GM10248 (cell line): ENCODE results near the gene CH25H.
"Not testable (repeated sequence)": the region's sequence is repeated elsewhere in the genome, so short reads cannot be mapped to it uniquely, and the experiment has no call there.

Experiments
- CTCF ChIA-PET: fragments of 300-600 bp; sonication (Branson Sonifier 250); formaldehyde crosslinking; extraction: SDS; loops from one replicate; lab custom pipeline; 2021; ENCODE audit warnings: antibody characterized with exemption; lab: Yijun Ruan, JAX
- POLR2A ChIA-PET: fragments of 350-650 bp; sonication (Branson Sonifier 250); formaldehyde crosslinking; extraction: SDS; loops from one replicate; lab custom pipeline; 2020; ENCODE audit warnings: antibody characterized with exemption; lab: Yijun Ruan, JAX
- DNase-seq: peaks from one replicate; pipeline ENCODE4 v3.0.0; 2012; ENCODE audit errors: extremely low spot score
- CTCF ChIP-seq: IDR thresholded peaks from 2 replicates; pipeline ENCODE4 v1.5.1; 2012; ENCODE audit warnings: mild to moderate bottlenecking, low read depth; ENCODE audit errors: extremely low read depth, missing control alignments, control extremely low read depth

Gene CH25H

DNA sequence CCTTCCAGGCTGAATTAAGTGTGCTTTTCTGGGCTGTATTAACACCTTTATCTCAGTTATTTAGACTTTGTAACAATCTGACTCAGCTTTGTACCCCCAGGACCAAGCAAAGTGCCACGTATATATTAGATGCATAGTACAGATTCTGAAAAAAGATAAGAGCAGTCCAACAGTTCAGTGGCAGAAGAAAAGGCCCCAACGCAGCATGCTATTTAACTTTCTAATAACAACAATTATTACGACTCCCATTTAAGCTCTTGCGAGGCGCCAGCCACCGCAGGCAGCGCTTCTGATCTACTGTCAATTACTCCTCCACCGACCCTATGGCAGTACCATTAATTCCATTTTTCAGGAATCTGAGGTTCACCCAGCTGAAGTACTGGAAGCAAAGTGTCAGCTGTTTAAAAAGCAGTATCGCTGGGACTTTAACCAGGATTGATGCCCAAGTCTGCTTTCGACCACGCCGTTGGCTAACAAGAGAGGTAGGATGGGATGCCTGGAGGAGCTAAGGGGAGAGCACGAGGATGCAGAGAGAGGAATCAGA lies 43.8 kb upstream of the CH25H start:
- DNase-seq = no peak
- POLR2A ChIA-PET = no interaction called here
- CTCF ChIA-PET = interaction anchor here (1.2 to 2.3 kb wide), 7 partner anchors 11 to 318 kb away, joined by 3 to 10 read pairs (median 6); no protein-coding TSS in a partner anchor

GRCh38 chr10:89248990-89249389 lies 41.9 kb upstream of the CH25H start:
- ChIA-PET CTCF (interaction anchor here (1.0 to 1.5 kb wide), 4 partner anchors 10 to 315 kb away, joined by 3 to 9 read pairs (median 4); no protein-coding TSS in a partner anchor), POLR2A (no interaction called here)
- no peak for TF ChIP-seq CTCF
- peak; percentile 37 for DNase-seq

More for the DNA sequence above, 43.8 kb upstream of the CH25H start:
- TF ChIP-seq CTCF = no peak

DNA sequence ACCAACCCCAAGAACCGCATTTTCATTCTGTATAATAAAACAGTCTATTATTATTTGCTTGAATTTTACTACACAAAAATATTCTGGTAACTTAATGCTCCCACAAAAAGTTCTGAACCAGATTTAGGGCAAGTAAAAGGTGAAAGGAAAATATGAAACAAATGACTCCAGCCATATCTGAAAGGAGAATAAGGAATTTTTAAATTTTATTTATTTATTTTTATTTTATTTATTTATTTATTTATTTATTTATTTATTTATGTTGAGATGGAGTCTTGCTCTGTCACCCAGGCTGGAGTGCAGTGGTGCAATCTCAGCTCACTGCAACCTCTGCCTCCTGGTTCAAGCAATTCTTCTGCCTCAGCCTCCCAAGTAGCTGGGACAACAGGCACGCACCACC lies 40.5 kb upstream of the CH25H start:
- POLR2A ChIA-PET, DNase-seq: not testable (repeated sequence)
- CTCF ChIA-PET = interaction anchor here (1.6 to 2.5 kb wide), 3 partner anchors 17 to 313 kb away, joined by 5 to 13 read pairs (median 8); no protein-coding TSS in a partner anchor

DNA sequence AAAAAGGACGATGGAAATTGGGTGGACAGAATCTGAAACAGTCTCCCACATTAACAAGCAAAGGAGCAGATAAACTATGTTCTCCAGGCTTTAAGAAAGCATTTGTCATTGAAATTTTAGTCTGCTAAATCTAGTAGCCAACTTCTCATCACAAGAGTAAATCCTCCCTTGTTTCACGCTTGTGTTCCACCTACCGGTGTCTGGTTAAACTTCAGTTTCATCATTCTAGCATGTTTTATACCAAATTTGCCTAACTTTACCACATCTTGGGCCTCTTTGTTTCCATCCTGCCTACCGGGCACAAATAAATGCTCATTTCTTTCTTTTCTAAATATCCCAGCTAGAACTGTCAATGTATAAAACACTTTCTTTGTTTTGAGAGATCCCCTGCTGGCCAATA lies 38.7 kb upstream of the CH25H start:
- peak; percentile 16 for TF ChIP-seq CTCF
- POLR2A ChIA-PET = no interaction called here
- CTCF ChIA-PET = interaction anchor here (0.9 to 2.5 kb wide), 12 partner anchors 8 to 313 kb away, joined by 3 to 13 read pairs (median 4); no protein-coding TSS in a partner anchor
- peak; percentile 40 for DNase-seq

GRCh38 chr10:89242840-89243568 lies 35.9 kb upstream of the CH25H start:
- POLR2A ChIA-PET = no interaction called here
- CTCF ChIA-PET = interaction anchor here (0.8 to 3.1 kb wide), 13 partner anchors 9 to 408 kb away, joined by 3 to 18 read pairs (median 3); partner anchors contain the start of gene LIPA

GRCh38 chr10:89242345-89242684 lies 35.2 kb upstream of the CH25H start:
- POLR2A ChIA-PET = no interaction called here
- no peak for TF ChIP-seq CTCF

More at GRCh38 chr10:89242840-89243568, 35.9 kb upstream of the CH25H start:
- no peak for TF ChIP-seq CTCF
- no peak for DNase-seq

More at GRCh38 chr10:89242345-89242684, 35.2 kb upstream of the CH25H start:
- no peak for DNase-seq
- CTCF ChIA-PET = interaction anchor here (0.8 to 3.1 kb wide), 8 partner anchors 8 to 255 kb away, joined by 3 to 18 read pairs (median 4); no protein-coding TSS in a partner anchor
